T follicular helper cell (primary cell): ENCODE measurements around the gene SYNPR.
"Not testable (repeated sequence)": the region's sequence is repeated elsewhere in the genome, so short reads cannot be mapped to it uniquely, and the experiment has no call there.

Experiments used
- DNase-seq: peaks from one replicate; pipeline ENCODE4 v3.0.0-alpha.2; 2020; ENCODE audit warnings: low read depth

The SYNPR gene

GRCh38 chr3:63624941-63625560 lies 346.9 kb downstream of the SYNPR start:
- DNase-seq, result no peak

DNA sequence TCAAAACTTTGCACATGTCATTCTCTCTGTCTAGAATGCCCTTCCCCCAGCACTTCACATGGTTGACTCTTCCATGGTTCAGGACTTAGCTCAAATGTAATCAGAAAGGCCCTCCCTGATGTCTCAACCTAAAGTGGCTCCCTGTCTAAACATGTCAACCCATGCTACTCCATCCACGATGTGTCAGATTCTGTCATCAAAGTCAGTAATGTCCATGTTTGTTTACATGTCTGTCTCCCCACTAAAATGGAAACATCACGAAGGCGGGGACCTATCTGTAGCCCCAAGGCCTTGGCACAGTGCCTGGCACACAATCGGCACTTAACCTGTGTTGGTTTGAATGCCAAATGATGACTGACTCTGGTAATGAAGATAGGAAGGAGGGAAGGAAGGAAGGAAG lies 353.6 kb downstream of the SYNPR start:
- no peak for DNase-seq

DNA sequence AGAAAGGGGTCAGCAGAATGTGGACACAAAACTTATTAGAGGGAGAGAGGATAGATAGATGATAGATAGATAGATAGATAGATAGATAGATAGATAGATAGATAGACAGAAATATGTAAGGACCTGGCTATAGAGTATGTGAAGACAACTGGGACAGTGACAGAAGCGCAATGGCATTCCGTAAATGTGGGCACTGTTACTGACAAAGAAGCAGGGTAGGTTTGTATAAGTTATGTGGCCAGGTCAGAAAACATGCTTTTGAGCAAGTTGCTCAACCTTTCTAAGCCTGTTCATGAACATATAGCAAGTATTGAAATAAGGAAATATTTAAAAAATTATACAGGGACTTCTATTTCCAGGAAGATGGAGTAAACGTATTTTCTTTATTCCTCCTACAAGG lies 357.1 kb downstream of the SYNPR start:
- DNase-seq, result no peak

DNA sequence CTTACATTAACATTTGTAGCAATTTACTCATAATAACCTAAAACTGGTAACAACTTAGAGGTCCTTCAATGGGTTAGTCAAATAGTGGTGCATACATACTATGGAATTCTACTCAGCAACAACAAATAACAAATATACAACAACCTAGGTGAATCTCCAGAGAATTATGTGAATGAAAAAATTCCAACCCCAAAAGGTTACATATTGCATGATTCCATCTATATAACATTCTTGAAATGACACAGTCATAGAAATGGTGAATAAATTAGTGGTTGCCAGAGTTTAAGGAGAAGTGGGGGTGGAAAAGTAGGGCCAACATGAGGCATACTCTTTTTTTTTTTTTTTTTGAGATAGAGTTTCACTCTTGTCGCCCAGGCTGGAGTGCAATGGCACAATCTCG lies 361.7 kb downstream of the SYNPR start:
- no peak for DNase-seq

DNA sequence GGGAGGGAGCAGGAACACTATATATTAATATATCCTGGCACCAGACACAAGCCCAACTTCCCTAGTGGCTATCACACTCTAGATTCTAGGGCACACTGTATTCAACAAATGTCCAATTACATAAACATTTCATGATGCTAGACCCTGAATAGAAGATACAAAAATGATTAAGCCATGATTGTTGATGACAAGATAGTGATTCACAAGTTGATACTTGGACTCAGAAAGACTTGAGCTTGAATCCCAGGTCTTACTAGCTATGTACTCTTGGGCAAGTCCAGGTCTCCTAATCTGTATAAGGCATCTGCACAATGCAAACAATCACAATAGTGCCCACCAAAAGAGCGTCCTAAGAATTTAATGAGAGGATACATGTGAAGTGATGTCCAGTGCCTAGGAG lies 364.4 kb downstream of the SYNPR start:
- DNase-seq, result no peak

- DNase-seq, result no peak
Measured at GRCh38 chr3:63644212-63644797, 366.2 kb downstream of the SYNPR start.

- not testable (repeated sequence) for DNase-seq
Measured at GRCh38 chr3:63644928-63645781, 367.0 kb downstream of the SYNPR start.

GRCh38 chr3:63652066-63652725 lies 374.1 kb downstream of the SYNPR start, which contains the start of gene SNTN:
Gene SNTN, plus strand, starts transcription at chr3:63652675. Its CDS starts 13 bp downstream, at chr3:63652688.
- no peak for DNase-seq

- DNase-seq, result no peak
Measured at GRCh38 chr3:63654211-63654610, 376.1 kb downstream of the SYNPR start.

DNA sequence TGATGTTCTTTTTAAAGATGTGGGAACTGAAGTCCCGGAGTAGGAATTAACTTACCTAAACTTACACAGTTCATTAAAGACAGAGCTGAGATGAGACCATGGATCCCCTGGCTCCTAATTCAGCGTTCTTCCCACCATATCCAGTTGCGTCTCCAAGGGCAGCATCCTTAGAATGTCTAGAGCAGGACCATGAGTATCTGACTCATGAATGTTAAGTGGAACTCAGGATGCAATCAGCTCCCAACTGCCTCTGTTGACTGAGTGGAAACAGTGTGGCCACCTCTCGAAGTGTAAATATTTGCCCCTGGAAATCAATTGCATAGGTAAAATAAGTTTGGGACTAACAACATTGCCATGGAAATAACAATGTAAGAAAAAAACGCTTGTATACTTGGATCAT lies 376.8 kb downstream of the SYNPR start:
- no peak for DNase-seq

GRCh38 chr3:63655519-63655918 lies 377.4 kb downstream of the SYNPR start:
- DNase-seq, result no peak

- DNase-seq, result no peak
Measured at GRCh38 chr3:63656786-63657185, 378.7 kb downstream of the SYNPR start.

DNA sequence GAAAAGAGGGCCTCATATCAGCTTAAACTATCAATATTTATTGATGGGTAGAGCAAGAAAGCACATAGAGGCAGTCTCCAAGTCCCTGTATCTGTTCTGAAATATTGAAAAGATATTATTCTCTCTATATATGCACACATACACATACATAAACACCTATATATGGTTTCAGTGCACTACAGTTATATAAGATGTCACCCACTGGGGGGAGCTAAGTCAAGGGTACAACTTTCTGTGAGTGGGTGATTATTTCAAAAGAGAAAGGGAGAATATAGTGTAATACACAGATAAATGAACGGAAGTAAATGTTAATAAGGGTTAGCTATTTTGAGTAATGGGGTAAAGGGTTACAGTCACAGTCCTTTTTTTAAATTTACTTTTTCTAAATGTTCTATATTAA lies 383.1 kb downstream of the SYNPR start:
- DNase-seq, result no peak

DNA sequence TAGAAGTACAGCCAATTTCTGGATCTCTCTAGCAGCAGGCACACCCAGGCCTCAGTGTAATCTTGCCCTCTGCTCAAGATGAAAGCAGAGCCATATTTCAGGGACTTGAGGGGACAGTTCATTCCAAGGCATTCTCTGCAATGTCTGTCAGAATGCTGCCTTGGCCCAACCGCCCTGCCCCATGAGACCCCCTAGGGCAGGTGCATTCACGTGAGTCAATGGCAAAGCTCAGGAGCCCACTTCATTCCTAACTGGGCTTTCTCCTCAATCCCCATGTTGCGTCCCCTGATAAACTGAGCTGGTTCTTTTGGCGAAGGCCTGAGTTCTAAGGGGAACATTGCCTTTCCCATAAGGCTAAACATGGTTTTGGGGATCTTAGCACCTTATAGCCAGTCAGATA lies 383.9 kb downstream of the SYNPR start:
- no peak for DNase-seq

DNA sequence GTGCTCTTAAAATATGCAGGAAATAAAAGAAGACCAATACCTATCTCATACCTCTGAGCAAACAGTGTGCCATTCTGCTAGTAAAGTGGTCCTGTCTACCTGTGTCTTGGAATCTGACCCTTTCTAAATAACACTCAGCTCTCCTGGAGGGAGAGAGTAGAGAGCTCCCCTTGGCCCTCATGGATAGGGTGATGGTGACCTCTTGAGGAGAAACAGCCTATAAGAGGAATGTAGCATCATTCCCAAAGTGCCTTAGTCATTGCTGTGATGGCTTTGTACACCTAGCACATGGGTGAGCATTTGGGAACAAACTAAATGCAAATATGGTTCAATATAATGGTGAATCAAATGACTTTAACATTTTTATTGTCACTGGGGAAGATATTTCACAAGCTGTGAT lies 384.4 kb downstream of the SYNPR start:
- no peak for DNase-seq
